Liver (tissue), 9 donors: ENCODE results near the gene TANC2. TPM values are rescaled to one million over a fixed set of nuclear protein-coding genes. Genes with fewer than 3 reads are reported as not detected.

Experiments used
- DNase-seq: peaks from one replicate; pipeline ENCODE4 v3.0.0-alpha.2; 2017; ENCODE audit warnings: low spot score
- H3K27ac ChIP-seq, 2 donors: one replicate each; pipeline ENCODE4 v1.7.0; 2013; ENCODE audit warnings: inconsistent platforms in 2 of 2, low read length in 2 of 2, control low read depth in 1 of 2, low read depth in 1 of 2, mild to moderate bottlenecking in 1 of 2
- H3K27me3 ChIP-seq, 4 donors: one replicate each; pipeline versions ENCODE4 v1.6.1 to v1.7.0; 2013; ENCODE audit warnings: low read length in 3 of 4, inconsistent platforms in 1 of 4, mild to moderate bottlenecking in 1 of 4, moderate library complexity in 1 of 4; ENCODE audit not compliant: control insufficient read depth in 4 of 4, insufficient read depth in 4 of 4
- H3K36me3 ChIP-seq, 4 donors: one replicate each; pipeline versions ENCODE4 v1.6.1 to v1.7.0; 2013; ENCODE audit warnings: low read length in 3 of 4, mild to moderate bottlenecking in 3 of 4, low read depth in 1 of 4, moderate library complexity in 1 of 4; ENCODE audit not compliant: control insufficient read depth in 4 of 4, insufficient read depth in 3 of 4
- H3K4me1 ChIP-seq, 4 donors: one replicate each; pipeline versions ENCODE4 v1.6.1 to v1.7.0; 2013; ENCODE audit warnings: low read length in 3 of 4, mild to moderate bottlenecking in 3 of 4, moderate library complexity in 1 of 4; ENCODE audit not compliant: control insufficient read depth in 4 of 4, insufficient read depth in 4 of 4
- H3K4me3 ChIP-seq, 3 donors: one replicate each; pipeline versions ENCODE4 v1.6.1 to v1.7.0; 2013; ENCODE audit warnings: low read length in 3 of 3, control low read depth in 1 of 3, low read depth in 1 of 3, mild to moderate bottlenecking in 1 of 3
- H3K9ac ChIP-seq, 2 donors: one replicate each; pipeline ENCODE4 v1.7.0; 2013; ENCODE audit warnings: low read length in 2 of 2, mild to moderate bottlenecking in 2 of 2, moderate library complexity in 2 of 2, control low read depth in 1 of 2, low read depth in 1 of 2
- H3K9me3 ChIP-seq, 4 donors: one replicate each; pipeline versions ENCODE4 v1.6.1 to v1.7.0; 2013; ENCODE audit warnings: low read length in 3 of 4; ENCODE audit not compliant: control insufficient read depth in 4 of 4
- ATF3 ChIP-seq: IDR thresholded peaks from 2 replicates; pipeline ENCODE4 v1.6.1; 2016; ENCODE audit warnings: antibody characterized with exemption
- CTCF ChIP-seq: fragments of 150-350 bp; IDR thresholded peaks from 2 replicates; pipeline ENCODE4 v1.5.1; 2017; ENCODE audit warnings: improper control_type of control experiment, low read depth, low read length; ENCODE audit not compliant: missing input control
- EGR1 ChIP-seq, 2 donors: IDR thresholded peaks; 2 replicates each; pipeline ENCODE4 v1.6.1; 2016 to 2018; ENCODE audit warnings: antibody characterized with exemption in 2 of 2, low read depth in 2 of 2
- FOXA1 ChIP-seq: IDR thresholded peaks from 2 replicates; pipeline ENCODE4 v1.6.1; 2016; ENCODE audit warnings: antibody characterized with exemption
- FOXA2 ChIP-seq: IDR thresholded peaks from 2 replicates; pipeline ENCODE4 v1.6.1; 2016; ENCODE audit warnings: antibody characterized with exemption
- GABPA ChIP-seq, 2 donors: IDR thresholded peaks in 1 of 2; conservative IDR thresholded peaks in 1 of 2; 2 replicates each; pipeline ENCODE4 v1.6.1; 2016; ENCODE audit warnings: antibody characterized with exemption in 2 of 2, mild to moderate bottlenecking in 1 of 2, moderate library complexity in 1 of 2
- HNF4A ChIP-seq, 2 donors: conservative IDR thresholded peaks; 2 replicates each; pipeline ENCODE4 v1.6.1; 2016; ENCODE audit warnings: antibody characterized with exemption in 2 of 2, mild to moderate bottlenecking in 2 of 2
- HNF4G ChIP-seq: IDR thresholded peaks from 2 replicates; pipeline ENCODE4 v1.6.1; 2016; ENCODE audit warnings: antibody characterized with exemption
- MAX ChIP-seq: IDR thresholded peaks from 2 replicates; pipeline ENCODE4 v1.6.1; 2016; ENCODE audit warnings: antibody characterized with exemption
- NR2F2 ChIP-seq: IDR thresholded peaks from 2 replicates; pipeline ENCODE4 v1.6.1; 2016; ENCODE audit warnings: antibody characterized with exemption
- RAD21 ChIP-seq, 2 donors: IDR thresholded peaks; 2 replicates each; pipeline ENCODE4 v1.6.1; 2016; ENCODE audit warnings: antibody characterized with exemption in 2 of 2, mild to moderate bottlenecking in 2 of 2
- REST ChIP-seq: IDR thresholded peaks from 2 replicates; pipeline ENCODE4 v1.6.1; 2016; ENCODE audit warnings: antibody characterized with exemption, mild to moderate bottlenecking
- RXRA ChIP-seq, 2 donors: IDR thresholded peaks; 2 replicates each; pipeline ENCODE4 v1.6.1; 2017 to 2018; ENCODE audit warnings: antibody characterized with exemption in 2 of 2, mild to moderate bottlenecking in 1 of 2
- SP1 ChIP-seq: IDR thresholded peaks from 2 replicates; pipeline ENCODE4 v1.6.1; 2018; ENCODE audit warnings: antibody characterized with exemption, mild to moderate bottlenecking
- TAF1 ChIP-seq: conservative IDR thresholded peaks from 2 replicates; pipeline ENCODE4 v1.6.1; 2016; ENCODE audit warnings: antibody characterized with exemption, mild to moderate bottlenecking
- YY1 ChIP-seq: IDR thresholded peaks from 2 replicates; pipeline ENCODE4 v1.6.1; 2016; ENCODE audit warnings: antibody characterized with exemption, mild to moderate bottlenecking
- ZBTB33 ChIP-seq: IDR thresholded peaks from 2 replicates; pipeline ENCODE4 v1.6.1; 2016; ENCODE audit warnings: antibody characterized with exemption
- WGBS: extraction: QIAGEN DNeasy Blood & Tissue Kit; methylation state at CpG from one replicate; pipeline ENCODE4 v1.1.7; 2013; 5-methylcytosine and 5-hydroxymethylcytosine counted together
- polyA plus RNA-seq, 2 donors: library from polyadenylated mRNA; stranded (reverse) in 1 of 2; unstranded in 1 of 2; fragments of 200-250 nt in 1 of 2; fragments of >200 nt in 1 of 2; fragmentation: Nextera tagmentation in 1 of 2; extraction: Ambion mirVana in 1 of 2; gene quantifications; one replicate each; pipeline versions ENCODE4 v1.2.1 to v1.2.3, GENCODE V29; 2013 to 2015
- total RNA-seq, 2 donors: library from RNA; depleted of rRNA; stranded (reverse); fragments of >200 nt; gene quantifications; one replicate each; pipeline ENCODE4 v1.2.3, GENCODE V29; 2014
- donor health status: healthy.
- donor health status: healthy.
- donor health status: healthy.
- donor health status: healthy.
- donor health status: healthy.

Gene TANC2
- total and polyA plus RNA-seq, 4 donors = 1.2 to 7.7 (median 4.1) TPM

GRCh38 chr17:62929320-62929719 is 36.7 kb upstream of the TANC2 start:
- DNase-seq = no peak
- Histone ChIP-seq H3K27me3 (peaks cover 0 to 2% (median 0%) of the 10 kb centered on the region in 4 donors), H3K27ac (no peak overlapping the region), H3K9ac (no peak overlapping the region), H3K36me3 (no peaks in the 10 kb centered on the region), H3K4me3 (no peak overlapping the region), H3K9me3 (no peaks in the 10 kb centered on the region), H3K4me1 (no peaks in the 10 kb centered on the region)
- WGBS = 80% methylated on average over 2 of the region's 2 CpGs
- no peak for TF ChIP-seq MAX
- no peak for TF ChIP-seq HNF4G
- no peak for TF ChIP-seq HNF4A (conservative IDR thresholded peaks at IDR 0.05)
- TF ChIP-seq RXRA (IDR thresholded peaks at IDR 0.05) = no peak
- no peak for TF ChIP-seq TAF1
- no peak for TF ChIP-seq RAD21 (IDR thresholded peaks at IDR 0.05)
- no peak for TF ChIP-seq ATF3
- TF ChIP-seq REST = no peak
- no peak for TF ChIP-seq YY1
- no peak for TF ChIP-seq NR2F2
- no peak for TF ChIP-seq SP1
- TF ChIP-seq ZBTB33 = no peak
- no peak for TF ChIP-seq CTCF
- TF ChIP-seq FOXA1 = no peak
- no peak for TF ChIP-seq FOXA2
- no peak for TF ChIP-seq GABPA (IDR thresholded peaks at IDR 0.05 in 1 of 2, conservative IDR thresholded peaks at IDR 0.05 in 1 of 2)

GRCh38 chr17:62931101-62931500 is 34.9 kb upstream of the TANC2 start:
- no peak overlapping the region for H3K9ac ChIP-seq
- no peaks in the 10 kb centered on the region for H3K9me3 ChIP-seq
- H3K27me3 ChIP-seq = peaks cover 0 to 5% (median 0%) of the 10 kb centered on the region in 4 donors
- no peak for DNase-seq
- WGBS = 100% methylated on average over 1 of the region's 1 CpG
- H3K4me3 ChIP-seq = no peak overlapping the region
- no peaks in the 10 kb centered on the region for H3K4me1 ChIP-seq
- no peak overlapping the region for H3K27ac ChIP-seq
- no peaks in the 10 kb centered on the region for H3K36me3 ChIP-seq
- TF ChIP-seq RXRA (IDR thresholded peaks at IDR 0.05) = no peak
- TF ChIP-seq EGR1 (IDR thresholded peaks at IDR 0.05; ENCODE audit: low read depth in 2 of 2) = no peak
- TF ChIP-seq HNF4G = no peak
